Astrocyte of the spinal cord (primary cell): ENCODE results near the gene SULF2.

Experiments
- DNase-seq: peaks from one replicate; pipeline ENCODE4 v3.0.0; 2011; ENCODE audit warnings: low read depth, low spot score
- H3K4me3 ChIP-seq: 2 replicates; pipeline ENCODE4 v1.5.1; 2011; ENCODE audit warnings: low read depth, mild to moderate bottlenecking, low read length, moderate library complexity
- in situ Hi-C: cut with HindIII; loops from 2 replicates; pipeline ENCODE4 v1.10.0; 2017; ENCODE audit warnings: low sequenced_read_pairs
- TF ChIP-seq, protein P1 (sequence below): IDR thresholded peaks from 2 replicates; pipeline ENCODE4 v1.5.1; 2012; ENCODE audit warnings: low read depth, mild to moderate bottlenecking, low read length, inconsistent platforms

Gene SULF2

DNA sequence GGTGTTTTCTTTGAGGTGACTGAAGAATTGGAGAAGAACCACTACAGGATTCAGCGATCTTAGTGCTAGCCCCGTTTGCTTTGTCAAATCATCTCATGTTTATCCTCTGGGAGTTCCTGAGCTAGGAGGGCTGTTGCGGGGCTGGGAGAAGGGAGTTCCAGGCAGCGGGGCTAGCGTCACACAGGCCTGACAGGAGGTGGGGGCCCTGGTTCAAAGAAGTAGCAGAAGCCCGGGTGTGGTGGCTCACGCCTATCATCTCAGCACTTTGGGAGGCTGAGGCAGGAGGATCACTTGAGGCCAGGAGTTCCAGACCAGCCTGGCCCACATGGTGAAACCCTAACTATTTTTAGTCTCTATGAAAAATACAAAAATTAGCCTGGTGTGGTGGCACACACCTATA lies 33.2 kb upstream of the SULF2 start:
- TF ChIP-seq, protein P1, sequence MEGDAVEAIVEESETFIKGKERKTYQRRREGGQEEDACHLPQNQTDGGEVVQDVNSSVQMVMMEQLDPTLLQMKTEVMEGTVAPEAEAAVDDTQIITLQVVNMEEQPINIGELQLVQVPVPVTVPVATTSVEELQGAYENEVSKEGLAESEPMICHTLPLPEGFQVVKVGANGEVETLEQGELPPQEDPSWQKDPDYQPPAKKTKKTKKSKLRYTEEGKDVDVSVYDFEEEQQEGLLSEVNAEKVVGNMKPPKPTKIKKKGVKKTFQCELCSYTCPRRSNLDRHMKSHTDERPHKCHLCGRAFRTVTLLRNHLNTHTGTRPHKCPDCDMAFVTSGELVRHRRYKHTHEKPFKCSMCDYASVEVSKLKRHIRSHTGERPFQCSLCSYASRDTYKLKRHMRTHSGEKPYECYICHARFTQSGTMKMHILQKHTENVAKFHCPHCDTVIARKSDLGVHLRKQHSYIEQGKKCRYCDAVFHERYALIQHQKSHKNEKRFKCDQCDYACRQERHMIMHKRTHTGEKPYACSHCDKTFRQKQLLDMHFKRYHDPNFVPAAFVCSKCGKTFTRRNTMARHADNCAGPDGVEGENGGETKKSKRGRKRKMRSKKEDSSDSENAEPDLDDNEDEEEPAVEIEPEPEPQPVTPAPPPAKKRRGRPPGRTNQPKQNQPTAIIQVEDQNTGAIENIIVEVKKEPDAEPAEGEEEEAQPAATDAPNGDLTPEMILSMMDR, result no peak
- no peak for DNase-seq
- H3K4me3 ChIP-seq, result no peak overlapping the region
- in situ Hi-C loops, result no loop called here

DNA sequence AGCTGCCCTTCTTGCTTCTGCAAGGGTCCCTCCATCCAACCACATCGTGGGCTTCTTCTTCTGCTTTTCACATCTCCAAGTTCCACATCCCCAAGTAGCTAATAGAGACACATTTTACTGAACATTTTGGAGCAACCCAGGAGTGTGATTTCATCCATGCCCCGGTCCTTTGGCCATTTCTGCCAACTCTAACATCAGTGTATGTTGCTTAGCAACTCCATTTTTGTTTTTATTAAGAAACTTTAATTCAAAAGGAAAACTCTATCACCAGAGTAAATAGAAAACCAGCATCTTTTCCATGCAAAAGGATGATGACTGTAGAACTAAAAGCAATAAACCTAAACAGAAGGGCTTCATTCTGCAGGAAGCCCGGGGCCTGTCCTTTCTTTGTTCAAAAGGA lies 32.7 kb upstream of the SULF2 start:
- in situ Hi-C loops, result no loop called here
- no peak overlapping the region for H3K4me3 ChIP-seq
- TF ChIP-seq, protein P1, result no peak
- no peak for DNase-seq

DNA sequence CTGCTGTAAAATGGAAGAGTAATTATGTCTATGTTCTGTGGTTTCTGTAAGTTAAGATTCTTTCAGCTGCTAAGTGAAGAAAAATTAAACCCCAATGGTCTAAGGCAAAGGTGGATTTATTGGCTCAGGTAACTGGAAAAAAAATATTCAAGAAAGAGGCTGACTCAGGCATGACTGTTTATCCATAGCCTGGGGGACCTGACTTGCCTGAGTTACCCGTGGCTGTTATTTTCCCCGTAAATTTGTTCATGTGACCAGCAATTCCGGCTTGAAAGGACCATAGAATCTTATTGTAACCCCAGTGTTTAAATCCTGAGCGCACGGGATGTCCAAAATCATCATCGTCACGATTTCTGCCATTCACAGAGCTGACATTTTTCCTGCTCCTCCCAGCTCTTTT lies 32.3 kb upstream of the SULF2 start:
- H3K4me3 ChIP-seq, result no peak overlapping the region
- TF ChIP-seq, protein P1, result no peak
- DNase-seq, result no peak
- in situ Hi-C loops, result no loop called here

- H3K4me3 ChIP-seq, result no peak overlapping the region
- TF ChIP-seq, protein P1, result no peak
- DNase-seq, result no peak
- in situ Hi-C loops, result no loop called here
Observed at GRCh38 chr20:47816487-47817451, 31.5 kb upstream of the SULF2 start.

- DNase-seq, result no peak
- H3K4me3 ChIP-seq, result no peak overlapping the region
- in situ Hi-C loops, result no loop called here
- TF ChIP-seq, protein P1, result no peak
Observed at GRCh38 chr20:47815866-47816265, 30.6 kb upstream of the SULF2 start.

DNA sequence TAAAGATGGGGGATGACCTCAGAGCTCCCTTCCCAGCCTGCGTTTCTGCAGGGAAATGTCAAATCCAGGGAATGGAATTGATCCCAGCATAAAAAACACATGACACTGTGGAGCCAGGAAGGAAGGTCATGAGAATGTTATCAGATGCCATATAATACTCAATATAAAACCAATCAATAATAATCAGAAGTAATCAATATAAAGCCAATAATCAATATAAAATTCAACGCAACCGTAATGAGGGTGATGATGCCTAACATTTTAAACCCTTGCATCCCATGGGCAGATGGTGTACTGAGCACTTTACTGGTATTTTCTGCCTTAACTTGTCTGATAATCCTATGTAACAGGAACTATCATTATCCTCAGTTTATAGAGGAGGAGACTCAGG lies 30.1 kb upstream of the SULF2 start:
- in situ Hi-C loops, result no loop called here
- no peak for DNase-seq

More for the DNA sequence above, 30.1 kb upstream of the SULF2 start:
- TF ChIP-seq, protein P1, result no peak
- H3K4me3 ChIP-seq, result no peak overlapping the region
